Left forelimb (tissue), 1 donor: ENCODE data around the gene BOD1.
"Not testable (repeated sequence)": the region's sequence is repeated elsewhere in the genome, so short reads cannot be mapped to it uniquely, and the experiment has no call there.

ENCODE experiments used
- DNase-seq: peaks from one replicate; pipeline ENCODE4 v3.0.0-alpha.2; 2018; ENCODE audit warnings: low spot score

The BOD1 gene

DNA sequence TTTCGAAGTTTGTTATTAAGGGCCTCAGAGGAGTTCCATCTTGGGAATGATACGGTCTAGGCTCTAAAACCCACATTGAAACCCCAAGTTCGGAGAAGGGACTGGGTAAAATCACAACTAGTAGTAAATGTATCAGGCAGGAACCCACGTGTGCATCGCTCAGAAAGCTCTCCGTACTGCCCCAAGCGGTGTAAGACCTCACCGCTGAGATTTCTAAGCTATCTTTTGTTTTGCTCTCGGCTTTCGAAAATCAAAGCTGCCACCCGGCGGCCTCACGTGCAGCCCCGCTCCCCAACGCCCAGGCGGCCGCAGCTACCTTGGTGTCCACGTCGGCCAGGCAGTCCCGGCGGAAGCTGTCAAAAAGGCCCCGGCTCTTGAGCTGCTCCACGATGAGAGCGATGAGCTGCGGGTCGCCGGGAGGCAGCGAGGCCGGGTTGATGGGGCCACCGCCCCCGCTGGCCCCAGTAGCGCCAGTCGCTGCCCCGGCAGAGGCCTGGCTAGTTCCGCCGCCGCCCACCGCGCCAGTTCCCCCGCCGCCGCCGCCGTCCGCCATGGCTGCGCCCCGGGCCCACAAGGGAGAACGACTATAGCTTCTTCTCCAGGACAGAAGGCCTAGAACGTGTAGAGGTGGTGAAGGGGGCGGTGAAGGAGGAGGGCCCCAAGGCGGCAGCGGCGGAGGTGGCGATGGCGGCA is 420 bp downstream of the BOD1 start:
- DNase-seq, result peak; percentile 75

DNA sequence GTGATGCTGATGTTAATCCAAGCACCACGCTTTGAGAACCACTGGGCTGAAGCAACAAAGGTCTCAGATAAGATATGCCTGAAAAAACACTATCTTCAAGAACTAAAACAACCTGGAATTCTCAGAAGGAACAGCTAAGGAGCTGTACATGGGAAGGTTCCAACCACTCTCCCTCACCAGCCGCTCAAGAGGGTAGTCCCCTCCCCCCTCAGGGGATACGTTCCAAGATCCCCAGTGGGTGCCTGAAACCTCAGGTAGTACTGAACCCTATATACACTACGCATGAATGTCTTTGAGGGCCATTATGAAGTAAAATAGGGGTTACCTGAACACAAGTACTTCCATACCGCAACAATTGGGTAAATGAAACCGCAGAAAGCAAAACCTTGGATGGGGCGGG is 1.9 kb downstream of the BOD1 start:
- DNase-seq, result no peak

DNA sequence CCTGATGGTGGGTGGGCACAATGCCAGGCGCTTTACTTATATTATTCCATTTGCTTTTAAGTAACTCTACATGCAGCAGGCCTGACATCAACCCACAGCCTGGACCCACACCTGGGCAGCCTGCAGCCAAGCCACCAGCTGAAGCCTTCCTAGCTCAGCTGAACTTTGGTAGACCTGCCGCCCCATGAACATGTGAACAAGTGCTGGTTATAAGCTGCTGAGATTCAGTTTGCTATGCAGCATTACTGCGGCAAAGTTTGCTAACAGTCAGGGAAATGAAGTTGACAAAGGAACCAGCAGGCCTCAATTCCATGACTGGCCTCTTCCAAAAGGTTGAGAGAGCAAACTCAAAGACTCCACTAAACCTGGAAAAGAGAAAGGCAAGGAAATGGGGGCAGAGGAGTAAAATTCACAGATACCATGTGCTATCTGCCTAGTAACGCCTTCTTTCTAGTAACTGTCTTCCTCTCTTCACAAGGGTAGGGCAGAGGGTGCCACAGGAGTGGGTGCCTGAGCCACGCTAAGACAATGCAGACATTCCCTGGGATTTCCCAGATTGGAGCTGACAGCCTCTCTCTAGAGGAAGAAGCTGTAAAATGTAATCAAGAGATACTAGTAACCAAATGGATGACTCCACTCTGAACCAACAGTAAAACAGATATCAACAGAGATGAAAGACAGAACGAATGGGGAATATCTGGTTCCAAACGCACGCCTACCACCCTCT is 2.9 kb downstream of the BOD1 start:
- no peak for DNase-seq

DNA sequence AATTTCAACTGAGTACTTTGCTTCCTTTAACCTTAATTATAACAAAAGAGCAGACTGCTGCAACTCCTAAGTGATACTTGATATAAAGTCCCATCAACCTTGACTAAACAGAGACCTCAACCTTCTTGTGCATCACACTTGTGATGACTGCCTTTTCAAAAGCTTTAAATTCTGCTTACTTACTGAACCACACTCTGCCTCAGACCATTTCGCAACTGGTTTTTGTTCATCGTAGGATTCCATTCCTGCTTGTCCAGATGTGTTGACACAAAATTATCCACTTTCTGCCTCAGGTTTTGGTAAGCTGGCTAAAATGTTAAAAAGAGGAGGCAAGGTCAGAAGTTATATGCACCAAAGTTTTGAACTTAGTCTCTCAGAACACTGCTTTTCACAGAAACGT is 3.5 kb downstream of the BOD1 start:
- no peak for DNase-seq

DNA sequence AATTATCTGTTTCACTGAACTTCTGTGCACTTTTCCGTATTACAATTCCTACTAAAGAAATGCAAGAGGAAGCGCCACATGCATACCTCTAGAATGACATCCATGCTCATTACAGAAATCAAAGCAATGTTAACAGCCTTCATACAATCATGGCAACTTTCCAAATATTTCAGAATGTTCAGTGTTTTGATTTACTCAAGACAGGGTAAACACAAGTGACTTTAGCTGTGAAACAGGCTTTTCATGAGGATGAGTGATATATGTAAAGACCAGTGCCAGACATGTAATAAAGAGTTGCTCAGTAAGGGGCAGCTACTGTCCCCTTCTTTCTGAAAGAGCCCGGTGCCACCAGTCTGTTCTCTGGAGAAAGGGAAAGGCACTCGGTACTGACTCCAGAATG is 4.7 kb downstream of the BOD1 start:
- DNase-seq, result no peak

DNA sequence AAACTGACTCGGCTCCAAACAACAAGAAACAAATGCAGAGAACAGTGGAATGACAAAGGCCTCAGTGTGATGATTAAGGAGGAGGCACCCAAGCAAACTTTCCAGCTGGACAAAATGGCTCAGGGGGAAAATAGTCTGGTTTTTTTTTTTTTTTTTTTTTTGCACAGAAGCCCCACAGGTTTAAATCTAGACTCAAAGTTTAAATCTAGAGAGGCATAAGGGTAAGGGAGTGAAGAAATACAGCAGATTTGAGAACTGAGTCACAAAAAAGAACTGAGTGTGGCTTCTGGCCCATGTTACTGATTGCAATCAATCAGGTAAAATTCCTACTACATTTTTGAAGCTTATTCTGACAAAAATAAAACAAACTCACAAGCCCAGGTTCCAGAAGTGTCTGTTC is 12.3 kb downstream of the BOD1 start:
- no peak for DNase-seq

DNA sequence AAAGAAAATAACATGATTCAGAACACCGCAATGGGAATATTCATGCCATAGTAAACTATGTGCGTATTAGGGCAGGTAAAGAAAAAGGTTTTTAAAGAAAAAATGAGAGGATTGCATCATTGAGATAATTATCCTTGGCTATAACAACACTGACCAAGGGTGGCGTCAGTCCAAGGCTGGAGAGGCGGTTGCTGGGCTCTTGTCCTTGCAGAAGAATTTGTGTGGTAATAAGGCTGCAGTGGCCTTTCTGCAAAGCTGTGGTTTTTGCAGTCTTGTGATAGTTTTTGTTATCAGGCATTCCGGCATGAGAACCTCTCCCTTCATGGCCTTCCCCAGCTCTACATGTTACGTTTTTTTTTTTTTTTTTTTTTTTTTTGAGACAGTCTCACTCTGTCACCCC is 14.0 kb downstream of the BOD1 start:
- DNase-seq, result no peak

DNA sequence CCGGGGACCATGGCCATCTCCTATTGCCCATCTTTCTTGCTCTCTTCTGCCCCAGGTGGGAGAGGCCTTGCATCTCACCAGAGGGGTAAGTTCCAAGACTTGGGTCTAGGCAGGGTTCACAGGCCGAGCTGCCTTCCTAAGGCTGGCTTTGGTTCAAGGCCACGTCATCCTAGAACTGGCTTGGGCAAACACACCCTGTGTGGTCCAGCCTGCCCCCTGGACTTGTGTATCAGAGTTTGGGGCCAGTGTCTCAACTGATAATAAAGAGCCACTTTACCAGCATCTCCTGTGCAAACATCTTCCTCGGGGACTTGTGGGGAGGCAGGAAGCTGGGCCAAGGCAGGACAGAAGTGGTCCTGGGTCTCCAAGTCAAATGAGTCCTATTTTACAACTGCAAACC is 17.8 kb downstream of the BOD1 start:
- DNase-seq, result no peak

DNA sequence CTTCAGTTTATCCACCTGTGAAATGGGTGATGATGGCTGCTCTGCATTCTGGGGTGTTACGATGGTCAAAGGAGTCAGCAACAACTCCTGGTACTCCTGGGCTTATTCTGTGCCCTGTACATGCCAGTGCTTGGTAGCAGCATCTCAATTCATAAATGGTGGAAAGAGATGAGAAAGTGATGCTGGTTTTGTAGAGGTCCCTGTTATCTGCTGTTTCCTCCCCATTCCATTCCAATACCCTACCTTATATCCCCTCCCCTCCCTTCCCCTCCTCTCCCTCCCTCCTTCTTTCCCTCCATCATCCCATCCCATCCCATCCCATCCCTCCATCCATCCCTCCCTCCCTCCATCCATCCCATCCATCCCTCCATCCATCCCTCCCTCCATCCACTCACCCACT is 19.1 kb downstream of the BOD1 start:
- DNase-seq, result no peak

DNA sequence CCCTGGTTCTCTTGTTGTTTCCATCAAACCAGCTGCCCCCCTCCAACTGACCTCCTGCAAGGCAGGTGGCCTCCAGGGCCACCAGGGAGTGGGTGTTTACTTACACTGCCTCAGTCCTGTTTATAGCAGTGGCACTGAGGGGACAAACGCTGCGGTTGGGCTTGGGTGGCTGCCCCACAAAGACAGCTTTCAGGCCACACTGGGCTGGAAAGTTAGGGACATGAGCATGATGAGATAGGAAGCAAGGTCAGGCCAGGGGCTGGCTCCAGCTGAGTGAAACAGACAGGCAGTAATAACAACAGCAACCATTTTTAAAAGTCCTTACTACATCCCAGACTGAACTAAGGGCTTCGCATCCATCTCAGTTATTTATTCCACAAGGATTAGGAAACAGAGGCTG is 20.6 kb downstream of the BOD1 start:
- DNase-seq, result no peak

DNA sequence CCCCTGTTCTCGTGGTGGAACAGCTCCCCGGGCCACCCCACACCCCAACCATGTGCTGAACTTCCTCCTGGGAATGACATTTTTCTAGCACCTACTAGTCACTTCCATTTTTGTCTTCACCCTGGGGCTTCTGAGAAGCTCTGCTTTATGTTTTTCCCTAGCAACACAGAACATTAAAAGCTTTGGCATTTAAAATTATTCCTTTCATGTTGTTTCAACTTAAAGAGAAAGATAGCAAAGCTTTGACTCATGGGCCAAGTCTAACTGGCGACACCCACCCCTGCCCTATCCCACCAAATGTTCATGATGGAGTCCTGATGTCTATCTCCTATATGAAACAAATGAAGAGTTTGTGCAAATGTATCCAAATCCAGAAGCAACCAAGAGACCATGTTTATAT is 22.4 kb downstream of the BOD1 start:
- DNase-seq, result no peak

DNA sequence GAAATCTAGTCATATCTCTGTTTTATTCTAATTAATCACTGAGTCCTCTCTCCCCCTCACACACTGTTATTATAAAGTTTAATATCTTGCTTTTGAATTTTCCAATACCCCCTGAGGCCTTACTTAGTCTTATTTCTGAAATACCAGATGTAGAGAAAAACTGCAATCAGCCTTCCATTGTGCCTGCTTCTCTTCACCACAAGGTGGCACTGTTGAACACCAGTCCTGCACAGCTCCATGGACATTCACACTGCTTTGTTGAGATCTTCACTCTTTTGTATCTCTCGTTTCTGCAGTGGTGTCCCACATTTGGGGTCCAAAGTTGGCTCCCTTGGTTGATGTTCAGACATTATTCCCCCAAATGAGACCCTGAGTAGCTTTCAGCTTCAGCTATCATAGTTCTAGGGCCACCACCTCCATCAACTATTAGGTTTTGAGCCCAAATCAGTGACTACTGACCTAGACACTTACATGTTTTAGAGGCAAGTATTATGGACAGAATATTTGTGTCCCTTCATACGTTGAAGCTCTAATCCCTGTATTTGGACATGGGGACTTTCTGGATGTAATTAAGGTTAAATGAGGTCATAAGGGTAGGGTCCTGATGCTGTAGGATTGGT is 24.3 kb downstream of the BOD1 start:
- DNase-seq, result no peak

DNA sequence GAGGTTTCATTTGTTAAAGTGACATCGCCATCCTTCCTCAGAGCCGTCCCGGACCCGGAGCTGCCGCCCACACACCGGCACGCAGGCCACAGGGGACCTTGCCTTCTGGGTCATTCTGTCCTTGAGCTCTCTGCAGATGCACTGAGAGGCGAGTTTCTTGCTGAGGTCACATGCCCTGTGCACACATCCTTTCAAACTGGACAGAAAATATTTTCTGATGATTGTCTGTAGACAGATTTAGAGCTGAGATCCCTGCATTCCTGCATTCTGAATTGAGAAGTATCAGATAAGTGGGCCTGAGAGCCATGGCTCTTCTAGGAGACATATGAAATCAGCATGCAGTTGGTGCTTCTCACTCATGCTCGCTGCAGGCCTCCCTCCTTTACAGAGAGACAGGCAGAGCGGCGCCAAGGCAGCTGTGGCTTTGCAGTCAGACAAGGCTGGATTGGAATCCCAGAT is 25.4 kb downstream of the BOD1 start:
- no peak for DNase-seq

DNA sequence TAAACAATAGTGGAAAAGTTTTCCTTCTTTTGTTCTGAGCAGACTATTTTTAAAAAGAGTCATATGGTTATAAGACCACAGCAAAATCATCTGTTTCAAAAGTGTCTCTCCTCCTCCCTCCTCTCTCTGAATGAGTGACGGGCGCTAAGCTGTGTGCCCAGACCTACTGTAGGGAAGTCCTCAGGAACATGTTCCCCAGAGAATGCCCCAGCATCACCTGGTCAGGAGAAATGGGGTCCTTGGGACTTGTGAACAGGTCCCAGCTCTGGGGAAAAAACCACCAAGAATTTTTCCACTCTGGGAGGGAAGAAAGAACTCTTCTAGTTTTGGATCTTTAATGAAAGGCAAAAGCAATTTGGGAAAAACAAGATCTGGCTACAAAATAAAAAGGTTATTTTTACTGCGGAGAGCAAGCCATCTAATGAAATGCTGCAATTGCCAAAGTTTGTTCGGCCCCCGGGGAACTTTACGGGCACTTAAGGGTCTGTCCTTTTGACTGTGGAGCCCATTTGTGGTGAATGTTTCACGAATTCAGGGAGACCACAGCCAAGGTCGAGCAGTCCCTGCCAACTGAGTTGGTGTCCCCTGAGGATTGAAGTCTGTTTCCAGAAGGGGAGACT is 25.9 kb downstream of the BOD1 start:
- no peak for DNase-seq

DNA sequence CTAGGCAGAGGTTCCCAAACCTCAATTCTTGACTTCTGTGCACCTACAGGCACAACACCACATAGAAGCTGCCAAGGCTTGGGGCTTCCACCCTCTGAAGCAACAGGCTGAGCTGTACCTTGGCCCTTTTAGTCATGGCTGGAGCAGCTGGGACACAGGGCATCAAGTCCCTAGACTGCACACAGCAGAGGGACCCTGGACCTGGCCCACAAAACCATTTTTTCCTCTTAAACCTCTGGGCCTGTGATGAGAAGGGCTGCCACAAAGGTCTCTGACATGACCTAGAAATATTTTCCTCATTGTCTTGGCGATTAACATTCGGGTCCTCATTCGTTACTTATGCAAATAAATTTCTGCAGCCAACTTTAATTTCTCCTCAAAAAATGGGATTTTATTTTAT is 30.3 kb downstream of the BOD1 start:
- not testable (repeated sequence) for DNase-seq

DNA sequence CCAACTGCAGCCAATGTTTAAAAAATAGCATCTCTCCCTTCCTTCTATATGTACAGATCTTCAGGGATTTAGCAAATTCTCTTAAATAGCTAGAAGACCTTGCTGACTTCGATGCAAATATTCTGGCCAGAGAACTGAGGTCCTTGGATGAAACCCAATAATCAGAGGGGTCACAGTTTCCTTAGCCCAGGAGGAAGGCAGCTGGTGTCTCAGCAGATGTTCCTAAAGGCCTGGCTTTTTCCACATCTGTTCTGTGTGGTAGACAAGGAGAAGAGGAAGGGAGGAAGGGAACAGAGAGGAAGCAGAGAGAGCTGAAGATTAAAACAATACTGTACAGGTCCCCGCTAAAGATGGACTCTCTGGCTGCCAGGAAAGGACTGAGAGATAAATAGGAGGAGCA is 33.1 kb downstream of the BOD1 start:
- no peak for DNase-seq

DNA sequence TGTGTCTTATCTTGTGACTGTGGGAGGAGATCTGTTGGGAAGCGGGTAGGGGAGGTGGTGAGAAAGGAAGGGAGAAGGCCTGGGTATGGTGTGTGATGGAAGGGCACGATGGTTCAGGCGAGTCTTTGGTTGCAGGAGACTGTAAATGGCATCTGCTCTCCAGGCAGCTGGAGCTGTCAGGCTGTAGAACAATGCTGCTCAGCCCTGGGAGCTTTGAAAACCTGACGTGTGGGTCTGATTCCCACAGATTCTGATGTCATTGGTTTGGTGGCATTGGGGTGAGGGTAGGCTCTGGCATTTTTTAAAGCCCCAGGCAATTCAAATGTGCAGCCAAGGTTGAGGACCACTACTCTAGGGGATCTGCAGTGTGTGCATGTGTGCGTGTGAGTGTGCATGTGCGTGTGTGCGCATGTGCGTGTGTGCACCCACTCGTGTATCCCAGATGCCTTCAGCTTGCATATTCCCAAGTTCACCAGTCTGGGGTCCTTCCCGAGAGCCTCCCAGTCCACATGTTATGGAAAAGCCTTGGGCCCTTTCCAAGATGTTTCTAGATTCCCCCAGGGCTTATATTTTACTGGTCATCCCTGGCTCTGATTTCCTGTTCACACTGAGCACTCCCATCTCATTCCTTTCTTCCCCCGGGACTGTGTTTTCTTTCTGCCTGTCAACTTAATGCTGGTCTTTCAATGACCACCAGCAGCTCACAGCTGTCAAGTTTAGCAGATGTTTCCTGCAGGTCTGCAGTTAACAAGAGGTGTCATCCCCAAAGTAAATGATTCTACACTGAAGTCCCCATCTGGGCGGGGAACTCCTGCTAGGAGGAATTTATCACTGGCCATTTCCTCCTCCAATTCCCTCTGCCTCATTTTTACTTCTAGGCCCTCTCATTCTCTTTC is 34.0 kb downstream of the BOD1 start:
- DNase-seq, result no peak

DNA sequence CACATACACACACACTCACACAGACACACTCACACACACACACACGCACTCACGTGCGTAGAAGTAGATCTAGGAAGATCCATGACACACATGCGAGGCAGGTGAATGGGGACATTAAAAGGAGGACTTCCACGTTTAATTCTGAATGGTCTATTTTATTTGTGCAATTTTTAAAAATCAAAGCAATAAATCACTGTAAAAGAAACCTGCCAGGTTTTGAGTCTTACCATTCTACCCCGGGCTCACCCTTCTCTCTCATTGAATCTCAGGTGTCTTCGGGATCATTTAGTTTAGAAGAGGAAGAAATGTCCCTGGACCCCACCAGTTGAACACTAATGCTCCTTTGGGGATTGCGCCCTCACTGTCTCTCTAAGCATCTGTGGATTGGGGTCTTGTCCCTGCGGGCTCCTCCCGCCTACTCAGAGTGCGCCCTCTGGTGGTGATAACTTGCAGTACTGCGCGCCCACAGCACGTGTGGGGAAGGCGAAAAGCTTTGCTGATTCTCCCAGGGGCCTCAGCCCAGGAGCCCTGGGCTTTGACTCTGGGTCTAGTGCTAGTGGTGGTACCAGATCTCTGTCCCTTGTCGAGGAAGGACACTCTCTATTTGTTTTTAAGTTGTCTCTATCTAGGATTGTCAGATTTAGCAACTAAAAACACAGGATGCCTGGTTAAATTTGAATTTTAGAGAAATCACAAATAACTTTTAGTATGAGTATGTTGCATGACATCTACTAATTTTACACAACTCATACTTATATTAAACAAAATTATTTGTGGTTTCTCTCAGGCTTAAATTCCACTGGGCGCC is 34.8 kb downstream of the BOD1 start:
- DNase-seq, result no peak

DNA sequence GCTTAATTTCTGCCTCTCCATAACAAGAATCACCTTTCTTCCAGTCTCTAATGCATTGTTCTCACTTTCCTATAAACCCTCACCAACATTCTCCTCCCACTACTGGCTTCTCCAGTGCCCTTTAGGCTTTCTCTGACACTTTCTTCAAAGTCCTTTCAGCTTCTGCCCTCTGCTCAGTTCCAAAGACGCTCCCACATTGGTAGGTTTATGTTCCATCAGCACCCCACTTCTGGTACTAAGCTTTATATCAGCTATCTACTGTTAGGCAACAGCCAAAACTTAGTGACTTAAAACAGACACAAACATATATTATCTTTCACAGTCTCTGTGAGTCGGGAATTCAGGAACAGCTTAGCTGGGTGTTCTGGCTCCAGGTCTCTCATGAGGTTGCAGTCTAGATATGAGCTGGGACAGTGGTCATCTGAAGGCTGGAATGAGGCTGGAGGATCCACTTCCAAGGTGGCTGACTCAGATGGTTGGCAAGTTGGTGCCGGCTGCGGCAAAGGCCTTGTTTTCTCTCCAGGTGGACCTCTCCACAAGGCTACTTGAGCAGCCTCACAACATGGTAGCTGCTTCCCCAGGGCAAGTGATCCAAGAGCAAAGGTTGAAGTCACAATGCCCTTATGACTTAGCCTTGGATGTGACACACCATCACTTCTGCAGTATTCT is 37.4 kb downstream of the BOD1 start:
- no peak for DNase-seq

DNA sequence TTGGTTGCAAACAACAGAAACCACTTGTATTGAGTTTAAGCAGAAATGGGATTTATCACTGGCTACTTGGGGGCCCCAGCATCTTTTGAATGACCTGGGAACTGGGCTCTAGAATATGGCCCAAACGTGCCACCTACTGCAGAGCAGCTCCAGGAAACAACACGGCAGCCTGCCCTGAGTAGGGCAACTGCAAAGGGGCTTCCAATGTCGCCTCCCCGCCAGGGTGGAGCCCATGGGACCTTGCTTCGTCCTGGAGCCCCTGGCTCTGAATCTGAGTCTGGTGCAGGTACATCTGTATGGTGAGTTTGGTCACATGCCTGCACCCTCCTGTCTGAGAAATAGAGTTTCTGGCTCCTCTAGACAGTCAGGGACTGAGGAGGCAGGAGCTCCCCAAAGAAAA is 38.6 kb downstream of the BOD1 start:
- DNase-seq, result no peak

DNA sequence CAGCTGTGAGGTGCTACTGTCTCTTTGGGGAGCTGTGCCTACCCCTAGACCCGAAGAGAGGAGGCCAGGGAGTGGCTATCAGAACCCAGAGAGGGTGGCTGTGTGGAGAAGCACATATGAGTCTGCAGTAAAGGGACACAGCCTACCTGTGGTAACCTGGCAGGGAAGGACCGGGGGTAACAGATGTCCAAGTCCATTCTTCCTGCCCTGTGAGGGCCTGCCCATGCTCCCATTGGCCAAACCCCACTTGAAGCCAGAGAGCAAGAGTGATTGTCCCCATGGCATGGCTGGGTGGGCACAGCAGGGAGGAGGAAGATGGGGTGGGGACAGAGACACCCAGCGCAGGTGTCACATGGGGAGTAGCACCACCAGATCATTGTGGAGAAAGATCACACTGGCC is 39.3 kb downstream of the BOD1 start:
- DNase-seq, result no peak
